Measurements from ENCODE around the gene PNPLA3. TPM values are rescaled to one million over a fixed set of nuclear protein-coding genes. Genes with fewer than 3 reads are reported as not detected.
A peak's percentile ranks its signal among the peaks of the same experiment; 100 is the strongest.

Gene PNPLA3
- total and polyA plus RNA-seq, 2 of the 4 experiments (the other 2 are of a cell fraction) = 3.6 to 7.5 TPM

DNA sequence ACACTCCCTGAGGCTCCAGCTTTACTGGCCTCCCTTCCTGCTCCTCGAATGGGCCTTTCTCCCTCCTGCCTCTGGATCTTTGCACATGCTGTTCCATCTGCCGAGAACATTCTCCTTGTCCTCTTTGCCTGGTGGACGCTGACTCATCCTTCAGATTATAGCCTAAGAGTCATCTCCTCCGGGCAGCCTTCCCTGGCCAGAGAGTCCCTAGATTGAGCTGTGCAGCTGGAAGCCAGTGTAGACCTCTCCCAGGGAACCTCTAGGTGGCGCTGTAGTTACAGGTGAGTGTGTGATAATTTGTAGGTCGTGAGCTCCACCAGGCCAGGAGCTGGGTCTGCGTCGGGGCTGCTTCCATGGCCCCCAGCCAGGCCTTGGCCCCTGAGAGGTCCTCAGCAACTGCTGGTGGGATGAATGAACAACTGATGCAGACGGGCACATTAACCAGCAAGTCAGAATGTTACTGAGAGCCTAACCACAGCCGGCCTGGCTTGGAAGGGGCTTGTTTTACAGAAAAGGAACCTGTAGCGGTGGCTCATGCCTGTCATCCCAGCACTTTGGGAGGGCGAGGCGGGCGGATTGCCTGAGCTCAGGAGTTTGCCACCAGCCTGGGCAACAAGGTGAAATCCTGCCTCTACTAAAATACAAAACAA, 40.5 kb upstream of the PNPLA3 start (continued):
- peak; percentile 63 for TF ChIP-seq RCOR1 (IDR thresholded peaks at IDR 0.05; ENCODE audit: insufficient replicate concordance, low read length)

- no peak overlapping the region for H3K56ac ChIP-seq (ENCODE audit: extremely low read depth, insufficient read depth, low read length)
- POLR2A ChIA-PET (ENCODE audit: unreplicated experiment) = no interaction called here
- no peak overlapping the region for H3K18ac ChIP-seq (ENCODE audit: low read depth, low read length)
- no peaks in the 10 kb centered on the region for H4K20me1 ChIP-seq (ENCODE audit: insufficient read depth, low read length)
- BruUV-seq (replicated peaks) = no TSS peak
- H3K79me1 ChIP-seq (ENCODE audit: low read depth in 1 of 2, low read length in 2 of 2) = no peaks in the 10 kb centered on the region
- H3K4ac ChIP-seq (ENCODE audit: low read depth, low read length) = no peak overlapping the region
- H4K8ac ChIP-seq (ENCODE audit: low read depth in 2 of 2, low read length in 2 of 2) = no peak overlapping the region
- WGBS, 2 experiments (ENCODE audit: extremely low coverage in 2 of 2, insufficient read length in 1 of 2) = 91% methylated on average over 10 of the region's 17 CpGs; no CpG with 5 or more reads in 1 of the 2 experiments
- no peak overlapping the region for H2AK9ac ChIP-seq (replicated peaks; ENCODE audit: low read depth, low read length, poor library complexity)
- H3K9me1 ChIP-seq (ENCODE audit: insufficient read depth, low read length) = no peaks in the 10 kb centered on the region
- H2AFZ ChIP-seq (replicated peaks; ENCODE audit: low read length, poor library complexity) = no peak overlapping the region
- H3K4me3 ChIP-seq (ENCODE audit: insufficient read depth, low read depth, low read length) = no peak overlapping the region
- H3K27ac ChIP-seq (ENCODE audit: insufficient read depth, low read length) = no peak overlapping the region
- H3K9ac ChIP-seq (ENCODE audit: low read depth, low read length) = no peak overlapping the region
- H3K9me3 ChIP-seq (ENCODE audit: control insufficient read depth, insufficient read depth, low read length) = no peaks in the 10 kb centered on the region; the same call in 1 of the 2 replicates
- H3K23ac ChIP-seq (ENCODE audit: low read depth, low read length) = no peak overlapping the region
- no peak overlapping the region for H2BK15ac ChIP-seq (ENCODE audit: low read depth, low read length)
- no peak overlapping the region for H4K5ac ChIP-seq (ENCODE audit: low read depth, low read length)
- H3K4me1 ChIP-seq (ENCODE audit: control insufficient read depth, insufficient read depth, low read length) = no peaks in the 10 kb centered on the region
- no peak overlapping the region for H3K14ac ChIP-seq (replicated peaks; ENCODE audit: low read depth, low read length)
- H2BK20ac ChIP-seq (ENCODE audit: low read depth, low read length) = no peak overlapping the region
- H2BK5ac ChIP-seq (ENCODE audit: low read depth, low read length, poor library complexity, severe bottlenecking) = no peak overlapping the region
- in situ Hi-C loops (cut with MboI; ENCODE audit: low sequenced_read_pairs) = no loop called here
- ATAC-seq (ENCODE audit: low read depth) (no peak), DNase-seq (no peak)
- H3K27me3 ChIP-seq (ENCODE audit: control insufficient read depth, insufficient read depth, low read length) = peaks cover 6% of the 10 kb centered on the region; the same call in 1 of the 2 replicates
- H3K36me3 ChIP-seq (ENCODE audit: control insufficient read depth, insufficient read depth, low read length) = no peaks in the 10 kb centered on the region
- no peak overlapping the region for H3K4me2 ChIP-seq (ENCODE audit: low read depth, low read length)
- H2BK120ac ChIP-seq (ENCODE audit: low read depth, low read length) = no peak overlapping the region
- no peak overlapping the region for H2AK5ac ChIP-seq (ENCODE audit: low read depth, low read length)
- CTCF ChIA-PET = interaction anchor here (1.1 to 1.5 kb wide), 6 partner anchors 14 to 62 kb away, joined by 3 to 7 read pairs (median 4); no protein-coding TSS in a partner anchor
- intact Hi-C loops (cut with micrococcal nuclease) = loop anchor here (5.0 kb wide), 1 partner anchor 63 kb away; no protein-coding TSS in a partner anchor
- no peak overlapping the region for H4K91ac ChIP-seq (ENCODE audit: insufficient read depth, low read depth, low read length)
- dilution Hi-C loops (cut with HindIII; ENCODE audit: low sequenced_read_pairs, unreplicated experiment) = no loop called here
- no peak for TF ChIP-seq NFE2L2 (IDR thresholded peaks at IDR 0.05; ENCODE audit: low read depth, low read length)
- TF ChIP-seq RCOR1 (IDR thresholded peaks at IDR 0.05; ENCODE audit: insufficient replicate concordance, low read length) = no peak
- no peak for TF ChIP-seq CHD1 (IDR thresholded peaks at IDR 0.05; ENCODE audit: low read depth, low read length)
- TF ChIP-seq, protein P1, sequence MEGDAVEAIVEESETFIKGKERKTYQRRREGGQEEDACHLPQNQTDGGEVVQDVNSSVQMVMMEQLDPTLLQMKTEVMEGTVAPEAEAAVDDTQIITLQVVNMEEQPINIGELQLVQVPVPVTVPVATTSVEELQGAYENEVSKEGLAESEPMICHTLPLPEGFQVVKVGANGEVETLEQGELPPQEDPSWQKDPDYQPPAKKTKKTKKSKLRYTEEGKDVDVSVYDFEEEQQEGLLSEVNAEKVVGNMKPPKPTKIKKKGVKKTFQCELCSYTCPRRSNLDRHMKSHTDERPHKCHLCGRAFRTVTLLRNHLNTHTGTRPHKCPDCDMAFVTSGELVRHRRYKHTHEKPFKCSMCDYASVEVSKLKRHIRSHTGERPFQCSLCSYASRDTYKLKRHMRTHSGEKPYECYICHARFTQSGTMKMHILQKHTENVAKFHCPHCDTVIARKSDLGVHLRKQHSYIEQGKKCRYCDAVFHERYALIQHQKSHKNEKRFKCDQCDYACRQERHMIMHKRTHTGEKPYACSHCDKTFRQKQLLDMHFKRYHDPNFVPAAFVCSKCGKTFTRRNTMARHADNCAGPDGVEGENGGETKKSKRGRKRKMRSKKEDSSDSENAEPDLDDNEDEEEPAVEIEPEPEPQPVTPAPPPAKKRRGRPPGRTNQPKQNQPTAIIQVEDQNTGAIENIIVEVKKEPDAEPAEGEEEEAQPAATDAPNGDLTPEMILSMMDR (conservative IDR thresholded peaks at IDR 0.05; ENCODE audit: low read depth, low read length) = no peak
- no peak for TF ChIP-seq BHLHE40 (IDR thresholded peaks at IDR 0.05; ENCODE audit: low read depth, low read length)
- no peak for TF ChIP-seq MXI1 (IDR thresholded peaks at IDR 0.05; ENCODE audit: borderline replicate concordance, low read depth, low read length)
- TF ChIP-seq SMC3 (IDR thresholded peaks at IDR 0.05; ENCODE audit: low read depth, low read length) = no peak
- TF ChIP-seq RAD21 (IDR thresholded peaks at IDR 0.05; ENCODE audit: low read length) = no peak
- TF ChIP-seq, protein P2, sequence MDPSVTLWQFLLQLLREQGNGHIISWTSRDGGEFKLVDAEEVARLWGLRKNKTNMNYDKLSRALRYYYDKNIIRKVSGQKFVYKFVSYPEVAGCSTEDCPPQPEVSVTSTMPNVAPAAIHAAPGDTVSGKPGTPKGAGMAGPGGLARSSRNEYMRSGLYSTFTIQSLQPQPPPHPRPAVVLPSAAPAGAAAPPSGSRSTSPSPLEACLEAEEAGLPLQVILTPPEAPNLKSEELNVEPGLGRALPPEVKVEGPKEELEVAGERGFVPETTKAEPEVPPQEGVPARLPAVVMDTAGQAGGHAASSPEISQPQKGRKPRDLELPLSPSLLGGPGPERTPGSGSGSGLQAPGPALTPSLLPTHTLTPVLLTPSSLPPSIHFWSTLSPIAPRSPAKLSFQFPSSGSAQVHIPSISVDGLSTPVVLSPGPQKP (IDR thresholded peaks at IDR 0.05; ENCODE audit: borderline replicate concordance, low read depth, low read length) = no peak
- no peak for TF ChIP-seq CEBPB (IDR thresholded peaks at IDR 0.05; ENCODE audit: low read depth, low read length)
- no peak for TF ChIP-seq MAZ (IDR thresholded peaks at IDR 0.05; ENCODE audit: borderline replicate concordance, low read depth, low read length)
These were observed 39.7 kb upstream of the PNPLA3 start for GRCh38 chr22:43883719-43884415.
